Natural killer cell (primary cell): Measurements from ENCODE around the gene FGGY. TPM values are rescaled to one million over a fixed set of nuclear protein-coding genes. Genes with fewer than 3 reads are reported as not detected.

Experiments
- ATAC-seq, 3 donors: fragments of 150-1000 bp in 2 of 3; fragments of 200-7000 bp in 1 of 3; cut with Tn5 transposase; 1 replicate in 1 of 3; 2 replicates in 2 of 3; pipeline ENCODE4 v1.10.0; 2021; ENCODE audit warnings: mild to moderate bottlenecking in 2 of 3, moderate library complexity in 2 of 3
- DNase-seq, 2 donors: peaks; one replicate each; pipeline versions ENCODE4 v3.0.0 to v3.0.0-alpha.2; 2013 to 2021; ENCODE audit warnings: mixed read lengths in 1 of 2
- H3K27ac ChIP-seq: one replicate; pipeline ENCODE4 v1.5.1; 2013; ENCODE audit warnings: mild to moderate bottlenecking, low read length
- H3K27me3 ChIP-seq: one replicate; pipeline ENCODE4 v1.6.1; 2013; ENCODE audit warnings: low read length; ENCODE audit not compliant: control insufficient read depth, insufficient read depth
- H3K36me3 ChIP-seq: one replicate; pipeline ENCODE4 v1.6.1; 2013; ENCODE audit warnings: low read length; ENCODE audit not compliant: control insufficient read depth, insufficient read depth
- H3K4me1 ChIP-seq: one replicate; pipeline ENCODE4 v1.6.1; 2013; ENCODE audit warnings: low read length; ENCODE audit not compliant: control insufficient read depth, insufficient read depth
- H3K4me3 ChIP-seq: one replicate; pipeline ENCODE4 v1.5.1; 2013; ENCODE audit warnings: low read length
- H3K9me3 ChIP-seq: one replicate; pipeline ENCODE4 v1.6.1; 2013; ENCODE audit warnings: low read length; ENCODE audit not compliant: control insufficient read depth, insufficient read depth
- H3K27ac Mint-ChIP-seq, 2 donors: one replicate each; pipeline ENCODE4 v1.8.0; 2022; ENCODE audit warnings: mild to moderate bottlenecking in 2 of 2, mixed read lengths in 2 of 2, moderate library complexity in 1 of 2
- H3K27me3 Mint-ChIP-seq, 2 donors: one replicate each; pipeline ENCODE4 v1.8.0; 2022; ENCODE audit warnings: low read depth in 2 of 2, mixed read lengths in 2 of 2
- H3K36me3 Mint-ChIP-seq: one replicate; pipeline ENCODE4 v1.8.0; 2022; ENCODE audit warnings: mixed read lengths
- H3K4me1 Mint-ChIP-seq, 2 donors: one replicate each; pipeline ENCODE4 v1.8.0; 2022; ENCODE audit warnings: mixed read lengths in 2 of 2
- H3K4me3 Mint-ChIP-seq: one replicate; pipeline ENCODE4 v1.8.0; 2022; ENCODE audit warnings: mild to moderate bottlenecking, moderate library complexity, mixed read lengths
- H3K9me3 Mint-ChIP-seq, 2 donors: one replicate each; pipeline ENCODE4 v1.8.0; 2022; ENCODE audit warnings: mixed read lengths in 2 of 2
- CTCF ChIP-seq: fragments of 200-600 bp; IDR thresholded peaks from one replicate; pipeline ENCODE4 v1.8.0; 2022; ENCODE audit warnings: antibody characterized with exemption
- WGBS: methylation state at CpG from one replicate; pipeline ENCODE4 v1.1.7; 2013; ENCODE audit warnings: missing lambda C conversion rate; ENCODE audit not compliant: insufficient coverage; 5-methylcytosine and 5-hydroxymethylcytosine counted together
- intact Hi-C: fragments of 100-400 bp; cut with micrococcal nuclease; formaldehyde crosslinking; loops from one replicate; pipeline ENCODE4 v1.14.2; 2022
- total RNA-seq, 4 donors: library from RNA; stranded (reverse); fragments of 120-200 nt in 1 of 4; gene quantifications; one replicate each; pipeline versions ENCODE4 v1.2.3 to v1.2.4, GENCODE V29; 2013 to 2022

FGGY gene
- total RNA-seq, 3 donors from 2014 or later (not counting 1 experiment from before 2014, with no cell fraction given), result 21.8 to 31.5 (median 21.8) TPM

- H3K36me3 Mint-ChIP-seq, result no peaks in the 10 kb centered on the region
- H3K27me3 Mint-ChIP-seq, result peaks cover 0 to 3% of the 10 kb centered on the region in 2 donors
- TF ChIP-seq CTCF, result no peak
- H3K27me3 ChIP-seq, result no peaks in the 10 kb centered on the region
- intact Hi-C loops, result no loop called here
- H3K4me3 Mint-ChIP-seq, result no peak overlapping the region
- H3K4me1 ChIP-seq, result no peaks in the 10 kb centered on the region
- no peaks in the 10 kb centered on the region for H3K9me3 Mint-ChIP-seq
- no CpG with 5 or more reads among the region's 3 CpGs for WGBS
- ATAC-seq (no peak), DNase-seq (no peak)
- no peaks in the 10 kb centered on the region for H3K4me1 Mint-ChIP-seq
- no peak overlapping the region for H3K27ac Mint-ChIP-seq
- H3K27ac ChIP-seq, result no peak overlapping the region
- no peaks in the 10 kb centered on the region for H3K36me3 ChIP-seq
- H3K9me3 ChIP-seq, result no peaks in the 10 kb centered on the region
- H3K4me3 ChIP-seq, result no peak overlapping the region
These were observed 38.4 kb upstream of the FGGY start for GRCh38 chr1:59258412-59259032.

- Mint-ChIP-seq H3K27me3 (peaks cover 0 to 3% of the 10 kb centered on the region in 2 donors), H3K4me3 (no peak overlapping the region), H3K4me1 (no peaks in the 10 kb centered on the region), H3K9me3 (no peaks in the 10 kb centered on the region), H3K36me3 (no peaks in the 10 kb centered on the region), H3K27ac (no peak overlapping the region)
- no peaks in the 10 kb centered on the region for H3K9me3 ChIP-seq
- intact Hi-C loops, result no loop called here
- H3K27me3 ChIP-seq, result no peaks in the 10 kb centered on the region
- WGBS, result 90% methylated on average over 1 of the region's 1 CpG
- no peak for TF ChIP-seq CTCF
- no peaks in the 10 kb centered on the region for H3K36me3 ChIP-seq
- no peaks in the 10 kb centered on the region for H3K4me1 ChIP-seq
- ATAC-seq (no peak), DNase-seq (no peak)
- H3K4me3 ChIP-seq, result no peak overlapping the region
- H3K27ac ChIP-seq, result no peak overlapping the region
These were observed 35.4 kb upstream of the FGGY start for GRCh38 chr1:59261537-59261936.

GRCh38 chr1:59262631-59263030 lies 34.3 kb upstream of the FGGY start:
- Histone ChIP-seq H3K27ac (no peak overlapping the region), H3K4me1 (no peaks in the 10 kb centered on the region), H3K36me3 (no peaks in the 10 kb centered on the region), H3K9me3 (no peaks in the 10 kb centered on the region), H3K4me3 (no peak overlapping the region), H3K27me3 (no peaks in the 10 kb centered on the region)
- H3K27me3 Mint-ChIP-seq, result peaks cover 0 to 3% of the 10 kb centered on the region in 2 donors
- intact Hi-C loops, result no loop called here
- no peak overlapping the region for H3K27ac Mint-ChIP-seq
- ATAC-seq (no peak), DNase-seq (no peak)
- no peaks in the 10 kb centered on the region for H3K9me3 Mint-ChIP-seq
- no peaks in the 10 kb centered on the region for H3K36me3 Mint-ChIP-seq
- no peak overlapping the region for H3K4me3 Mint-ChIP-seq
- TF ChIP-seq CTCF, result no peak
- no peaks in the 10 kb centered on the region for H3K4me1 Mint-ChIP-seq

- Mint-ChIP-seq H3K36me3 (no peaks in the 10 kb centered on the region), H3K27me3 (peaks cover 0 to 3% of the 10 kb centered on the region in 2 donors), H3K27ac (no peak overlapping the region), H3K4me3 (no peak overlapping the region), H3K4me1 (no peaks in the 10 kb centered on the region), H3K9me3 (no peaks in the 10 kb centered on the region)
- ATAC-seq, result no peak
- no peaks in the 10 kb centered on the region for H3K27me3 ChIP-seq
- H3K9me3 ChIP-seq, result no peaks in the 10 kb centered on the region
- DNase-seq, result no peak
- no peak for TF ChIP-seq CTCF
- H3K27ac ChIP-seq, result no peak overlapping the region
- intact Hi-C loops, result no loop called here
- no peak overlapping the region for H3K4me3 ChIP-seq
- H3K4me1 ChIP-seq, result no peaks in the 10 kb centered on the region
- H3K36me3 ChIP-seq, result no peaks in the 10 kb centered on the region
These were observed 33.8 kb upstream of the FGGY start for GRCh38 chr1:59263111-59263510.
